ENCODE data around the gene PIP5K1C. TPM values are rescaled to one million over a fixed set of nuclear protein-coding genes. Genes with fewer than 3 reads are reported as not detected.

The PIP5K1C gene
- total RNA-seq, 1 experiment from 2014 or later, result 24.5 TPM

DNA sequence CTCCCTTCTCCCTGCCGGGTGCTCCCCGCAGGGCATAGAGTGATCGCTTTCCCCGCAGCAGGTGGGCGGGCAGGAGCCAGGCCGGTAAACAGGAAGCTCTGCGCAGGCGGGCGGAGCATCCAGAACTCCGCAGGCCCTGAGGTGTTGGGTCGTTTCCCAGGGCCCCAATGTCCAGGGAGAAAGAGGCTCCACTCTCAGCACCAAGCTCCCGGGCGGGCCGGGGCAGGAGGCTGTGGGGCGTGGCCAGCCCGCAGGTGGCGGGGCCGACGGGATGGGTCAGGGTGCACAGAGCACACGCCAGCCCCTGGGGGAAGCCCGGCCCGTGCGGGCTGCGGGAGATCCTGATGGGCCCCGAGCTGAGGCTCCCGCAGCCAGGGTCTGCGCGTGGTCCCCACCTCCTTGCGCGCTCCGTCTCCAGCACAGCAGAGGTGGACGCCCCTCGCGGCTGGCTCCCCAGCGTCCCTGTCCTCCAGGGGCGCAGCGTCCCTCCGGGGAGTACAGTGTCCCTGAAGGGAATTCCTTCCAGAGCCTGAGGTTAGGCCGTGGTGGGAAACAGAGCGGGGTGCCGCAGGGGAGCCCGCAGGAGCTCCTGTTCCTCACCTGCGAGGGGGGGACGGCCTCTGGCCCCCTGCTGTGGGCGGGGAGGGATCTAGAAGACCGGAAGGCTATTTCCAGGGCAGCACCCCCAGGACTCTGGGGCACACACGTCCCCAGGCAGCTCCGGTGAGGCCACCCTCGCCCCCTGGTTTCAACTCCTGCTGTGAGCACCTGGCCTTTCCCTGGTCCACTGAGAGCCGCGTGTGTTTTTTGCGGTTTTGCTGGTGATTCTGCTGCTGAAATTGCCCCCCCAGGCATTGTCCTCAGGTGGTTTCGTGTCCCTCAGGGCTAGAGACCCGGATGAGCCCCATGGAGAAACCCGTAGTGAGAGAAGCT, 12.2 kb downstream of the PIP5K1C start:
- ChIA-PET POLR2A (no interaction called here), CTCF (no interaction called here)
- no TSS peak for BruUV-seq (replicated peaks)
- Mint-ChIP-seq H3K9me3 (ENCODE audit: unreplicated experiment) (no peaks in the 10 kb centered on the region), H3K4me3 (ENCODE audit: unreplicated experiment) (no peak overlapping the region), H3K27me3 (ENCODE audit: insufficient read depth, unreplicated experiment) (no peaks in the 10 kb centered on the region), H3K27ac (ENCODE audit: unreplicated experiment) (no peak overlapping the region), H3K36me3 (ENCODE audit: insufficient read depth, unreplicated experiment) (peaks cover 18% of the 10 kb centered on the region), H3K4me1 (ENCODE audit: low read depth, unreplicated experiment) (no peaks in the 10 kb centered on the region)
- Histone ChIP-seq H3K4me1 (no peaks in the 10 kb centered on the region), H3K27me3 (replicated peaks; ENCODE audit: control insufficient read depth, insufficient read depth, low read length) (no peaks in the 10 kb centered on the region), H3K36me3 (ENCODE audit: control insufficient read depth, insufficient read depth, low read length) (0 out of 2 replicates have a peak, but pooled peaks cover 2% of the 10 kb centered on the region), H3K4me3 (ENCODE audit: low read depth, low read length) (no peak overlapping the region), H3K9me3 (peaks cover 12% of the 10 kb centered on the region; the same call in 1 of the 2 replicates)
- intact Hi-C loops (cut with micrococcal nuclease; ENCODE audit: unreplicated experiment), result no loop called here
- DNase-seq, result no peak
- TF ChIP-seq, protein P1, sequence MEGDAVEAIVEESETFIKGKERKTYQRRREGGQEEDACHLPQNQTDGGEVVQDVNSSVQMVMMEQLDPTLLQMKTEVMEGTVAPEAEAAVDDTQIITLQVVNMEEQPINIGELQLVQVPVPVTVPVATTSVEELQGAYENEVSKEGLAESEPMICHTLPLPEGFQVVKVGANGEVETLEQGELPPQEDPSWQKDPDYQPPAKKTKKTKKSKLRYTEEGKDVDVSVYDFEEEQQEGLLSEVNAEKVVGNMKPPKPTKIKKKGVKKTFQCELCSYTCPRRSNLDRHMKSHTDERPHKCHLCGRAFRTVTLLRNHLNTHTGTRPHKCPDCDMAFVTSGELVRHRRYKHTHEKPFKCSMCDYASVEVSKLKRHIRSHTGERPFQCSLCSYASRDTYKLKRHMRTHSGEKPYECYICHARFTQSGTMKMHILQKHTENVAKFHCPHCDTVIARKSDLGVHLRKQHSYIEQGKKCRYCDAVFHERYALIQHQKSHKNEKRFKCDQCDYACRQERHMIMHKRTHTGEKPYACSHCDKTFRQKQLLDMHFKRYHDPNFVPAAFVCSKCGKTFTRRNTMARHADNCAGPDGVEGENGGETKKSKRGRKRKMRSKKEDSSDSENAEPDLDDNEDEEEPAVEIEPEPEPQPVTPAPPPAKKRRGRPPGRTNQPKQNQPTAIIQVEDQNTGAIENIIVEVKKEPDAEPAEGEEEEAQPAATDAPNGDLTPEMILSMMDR (IDR thresholded peaks at IDR 0.05; ENCODE audit: insufficient read depth in 1 of 2, low read depth in 1 of 2, low read length in 1 of 2, severe bottlenecking in 1 of 2, unreplicated experiment in 1 of 2), result no peak

DNA sequence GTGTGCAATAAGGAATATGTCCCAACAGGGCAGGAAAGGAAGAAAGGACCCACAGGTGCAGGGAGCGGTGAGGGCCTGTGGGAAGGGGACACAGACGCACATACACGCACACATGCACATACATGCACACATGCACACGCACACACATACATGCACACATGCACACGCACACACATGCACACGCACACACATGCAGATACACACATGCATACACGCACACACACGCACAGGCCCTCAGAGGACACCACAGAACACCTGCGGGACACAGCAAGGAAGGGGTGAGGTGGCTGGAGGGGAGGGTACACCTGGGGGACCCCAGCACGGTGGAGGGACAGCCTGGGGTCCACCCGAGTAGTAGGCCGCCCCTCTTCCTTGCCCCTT, 12.9 kb downstream of the PIP5K1C start:
- no peaks in the 10 kb centered on the region for H3K27me3 Mint-ChIP-seq (ENCODE audit: insufficient read depth, unreplicated experiment)
- ChIA-PET CTCF (no interaction called here), POLR2A (no interaction called here)
- H3K9me3 ChIP-seq, result peaks cover 12% of the 10 kb centered on the region; the same call in 1 of the 2 replicates
- no peaks in the 10 kb centered on the region for H3K4me1 Mint-ChIP-seq (ENCODE audit: low read depth, unreplicated experiment)
- H3K27me3 ChIP-seq (replicated peaks; ENCODE audit: control insufficient read depth, insufficient read depth, low read length), result no peaks in the 10 kb centered on the region
- no TSS peak for BruUV-seq (replicated peaks)
- H3K36me3 ChIP-seq (ENCODE audit: control insufficient read depth, insufficient read depth, low read length), result 0 out of 2 replicates have a peak, but pooled peaks cover 2% of the 10 kb centered on the region
- peaks cover 16% of the 10 kb centered on the region for H3K36me3 Mint-ChIP-seq (ENCODE audit: insufficient read depth, unreplicated experiment)
- H3K4me1 ChIP-seq, result no peaks in the 10 kb centered on the region
- intact Hi-C loops (cut with micrococcal nuclease; ENCODE audit: unreplicated experiment), result no loop called here
- no peaks in the 10 kb centered on the region for H3K9me3 Mint-ChIP-seq (ENCODE audit: unreplicated experiment)
- no peak overlapping the region for H3K4me3 ChIP-seq (ENCODE audit: low read depth, low read length)
- H3K27ac Mint-ChIP-seq (ENCODE audit: unreplicated experiment), result no peak overlapping the region
- no peak for DNase-seq
- H3K4me3 Mint-ChIP-seq (ENCODE audit: unreplicated experiment), result no peak overlapping the region
- TF ChIP-seq, protein P1 (IDR thresholded peaks at IDR 0.05; ENCODE audit: insufficient read depth in 1 of 2, low read depth in 1 of 2, low read length in 1 of 2, severe bottlenecking in 1 of 2, unreplicated experiment in 1 of 2), result no peak

DNA sequence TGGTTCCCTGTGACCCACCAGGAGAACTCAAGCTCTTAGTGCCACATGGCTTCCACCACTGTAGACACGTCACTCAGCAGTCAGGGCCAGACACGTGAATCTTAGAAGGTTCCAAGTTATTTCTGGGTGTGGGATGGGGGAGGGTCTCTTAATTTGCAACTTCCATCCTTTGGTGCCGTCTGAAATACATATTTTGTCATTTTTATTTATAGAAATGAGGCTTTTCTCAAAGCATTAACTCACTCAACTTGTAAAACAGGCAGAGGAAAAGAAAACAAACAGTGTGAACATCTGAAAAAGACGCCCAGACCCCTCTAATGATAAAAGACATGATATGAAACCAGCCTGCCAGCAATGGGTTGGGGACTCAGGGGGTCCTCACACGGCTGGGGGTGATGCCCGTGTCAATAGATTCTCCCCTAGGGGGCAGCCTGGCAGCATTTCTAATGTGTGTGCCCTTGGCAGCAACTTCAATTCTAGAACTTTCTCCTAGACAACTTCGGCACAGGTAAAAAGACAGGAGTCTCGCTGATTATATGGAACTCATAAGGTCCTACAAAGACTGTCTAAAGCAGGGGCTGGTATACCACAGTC, 15.4 kb downstream of the PIP5K1C start:
- Histone ChIP-seq H3K36me3 (ENCODE audit: control insufficient read depth, insufficient read depth, low read length) (0 out of 2 replicates have a peak, but pooled peaks cover 2% of the 10 kb centered on the region), H3K4me3 (ENCODE audit: low read depth, low read length) (no peak overlapping the region), H3K9me3 (peaks cover 12% of the 10 kb centered on the region; the same call in 1 of the 2 replicates), H3K4me1 (no peaks in the 10 kb centered on the region), H3K27me3 (replicated peaks; ENCODE audit: control insufficient read depth, insufficient read depth, low read length) (no peaks in the 10 kb centered on the region)
- no TSS peak for BruUV-seq (replicated peaks)
- no peak overlapping the region for H3K27ac Mint-ChIP-seq (ENCODE audit: unreplicated experiment)
- no peaks in the 10 kb centered on the region for H3K27me3 Mint-ChIP-seq (ENCODE audit: insufficient read depth, unreplicated experiment)
- H3K4me3 Mint-ChIP-seq (ENCODE audit: unreplicated experiment), result no peak overlapping the region
- intact Hi-C loops (cut with micrococcal nuclease; ENCODE audit: unreplicated experiment), result no loop called here
- no peak for DNase-seq
- H3K4me1 Mint-ChIP-seq (ENCODE audit: low read depth, unreplicated experiment), result no peaks in the 10 kb centered on the region
- CTCF ChIA-PET, result no interaction called here
- TF ChIP-seq, protein P1 (IDR thresholded peaks at IDR 0.05; ENCODE audit: insufficient read depth in 1 of 2, low read depth in 1 of 2, low read length in 1 of 2, severe bottlenecking in 1 of 2, unreplicated experiment in 1 of 2), result no peak
- H3K9me3 Mint-ChIP-seq (ENCODE audit: unreplicated experiment), result no peaks in the 10 kb centered on the region
- POLR2A ChIA-PET, result no interaction called here
- peaks cover 18% of the 10 kb centered on the region for H3K36me3 Mint-ChIP-seq (ENCODE audit: insufficient read depth, unreplicated experiment)
